B cell (primary cell): ENCODE measurements around the gene CAP2. TPM values are rescaled to one million over a fixed set of nuclear protein-coding genes. Genes with fewer than 3 reads are reported as not detected.
"Not testable (repeated sequence)": the region's sequence is repeated elsewhere in the genome, so short reads cannot be mapped to it uniquely, and the experiment has no call there.

ENCODE experiments used
- ATAC-seq: fragments of 200-7000 bp; cut with Tn5 transposase; one replicate; pipeline ENCODE4 v1.10.0; 2021; ENCODE audit warnings: low read depth, mild to moderate bottlenecking, moderate number of reproducible peaks, moderate library complexity
- CTCF ChIA-PET: fragments of 350-600 bp; sonication (Branson Sonifier 250); formaldehyde crosslinking; loops from one replicate; lab custom pipeline; 2021; ENCODE audit warnings: antibody characterized with exemption, inconsistent platforms; lab: Charles Lee
- POLR2A ChIA-PET: fragments of 350-600 bp; sonication (Branson Sonifier 250); formaldehyde crosslinking; loops from one replicate; lab custom pipeline; 2021; ENCODE audit warnings: antibody characterized with exemption; lab: Charles Lee
- DNase-seq: peaks from one replicate; pipeline ENCODE4 v3.0.0; 2013
- H2AFZ ChIP-seq: 2 replicates; pipeline ENCODE4 v1.6.1; 2012; ENCODE audit warnings: mild to moderate bottlenecking, low read depth, low read length; ENCODE audit not compliant: insufficient read depth, poor library complexity, severe bottlenecking
- H3K27ac ChIP-seq, 2 donors: 1 replicate in 1 of 2; 2 replicates in 1 of 2; pipeline ENCODE4 v1.5.1; 2012 to 2013; ENCODE audit warnings: low read length in 2 of 2, mild to moderate bottlenecking in 2 of 2, moderate library complexity in 1 of 2
- H3K27me3 ChIP-seq, 4 experiments: fragments of 200-600 bp in 1 of 4; sonication (generic) in 1 of 4; replicated peaks in 1 of 4; 1 replicate in 2 of 4; 2 replicates in 2 of 4; pipeline versions ENCODE4 v1.6.1 to v1.7.0; 2013 to 2016; ENCODE audit warnings: low read length in 3 of 4, mild to moderate bottlenecking in 2 of 4, mixed read lengths in 1 of 4, moderate library complexity in 1 of 4; ENCODE audit not compliant: insufficient read depth in 4 of 4, control insufficient read depth in 3 of 4; ENCODE audit errors: control extremely low read depth in 1 of 4
- H3K36me3 ChIP-seq, 2 experiments: replicated peaks in 1 of 2; 1 replicate in 1 of 2; 2 replicates in 1 of 2; pipeline versions ENCODE4 v1.6.1 to v1.7.1; 2013; ENCODE audit warnings: low read length in 1 of 2; ENCODE audit not compliant: insufficient read depth in 2 of 2, control insufficient read depth in 1 of 2; ENCODE audit errors: control extremely low read depth in 1 of 2, extremely low read depth in 1 of 2
- H3K4me1 ChIP-seq, 2 donors: fragments of 200-600 bp in 1 of 2; sonication (generic) in 1 of 2; 1 replicate in 1 of 2; 2 replicates in 1 of 2; pipeline versions ENCODE4 v1.5.1 to v1.6.1; 2013 to 2017; ENCODE audit warnings: low read length in 2 of 2; ENCODE audit not compliant: control insufficient read depth in 2 of 2, insufficient read depth in 2 of 2
- H3K4me2 ChIP-seq: replicated peaks from 2 replicates; pipeline ENCODE3; 2012; ENCODE audit warnings: mild to moderate bottlenecking, low read depth, low read length; ENCODE audit not compliant: poor library complexity, severe bottlenecking
- H3K4me3 ChIP-seq, 5 experiments: fragments of 200-600 bp in 1 of 5; sonication (generic) in 1 of 5; 1 replicate in 3 of 5; 2 replicates in 2 of 5; pipeline versions ENCODE4 v1.5.1 to v1.7.0; 2011 to 2016; ENCODE audit warnings: low read length in 4 of 5, mild to moderate bottlenecking in 4 of 5, low read depth in 2 of 5, control low read depth in 1 of 5, moderate library complexity in 1 of 5; ENCODE audit not compliant: insufficient read depth in 1 of 5; ENCODE audit errors: control extremely low read depth in 1 of 5, extremely low read depth in 1 of 5
- H3K79me2 ChIP-seq: fragments of 200-600 bp; sonication (generic); one replicate; pipeline ENCODE4 v1.6.0; 2016; ENCODE audit warnings: low read length; ENCODE audit not compliant: control insufficient read depth, insufficient read depth
- H3K9ac ChIP-seq: fragments of 200-600 bp; sonication (generic); 2 replicates; pipeline ENCODE4 v1.6.1; 2017; ENCODE audit warnings: mild to moderate bottlenecking, low read length, moderate library complexity
- H3K9me3 ChIP-seq, 3 donors: one replicate each; pipeline versions ENCODE4 v1.6.1 to v1.7.1; 2013; ENCODE audit warnings: low read length in 2 of 3; ENCODE audit not compliant: control insufficient read depth in 2 of 3, insufficient read depth in 1 of 3; ENCODE audit errors: control extremely low read depth in 1 of 3
- H4K20me1 ChIP-seq: 2 replicates; pipeline ENCODE4 v1.6.0; 2012; ENCODE audit warnings: mild to moderate bottlenecking, low read length; ENCODE audit not compliant: insufficient read depth, control insufficient read depth, poor library complexity, severe bottlenecking
- H3K27ac Mint-ChIP-seq: one replicate; pipeline ENCODE4 v1.8.0; 2021; ENCODE audit warnings: mixed read lengths
- H3K27me3 Mint-ChIP-seq: one replicate; pipeline ENCODE4 v1.8.0; 2021; ENCODE audit warnings: mixed read lengths
- H3K4me1 Mint-ChIP-seq: one replicate; pipeline ENCODE4 v1.8.0; 2021; ENCODE audit warnings: mixed read lengths
- H3K4me3 Mint-ChIP-seq: one replicate; pipeline ENCODE4 v1.8.0; 2021; ENCODE audit warnings: mixed read lengths
- H3K9me3 Mint-ChIP-seq: one replicate; pipeline ENCODE4 v1.8.0; 2022; ENCODE audit warnings: mixed read lengths; ENCODE audit not compliant: insufficient read depth
- EZH2 ChIP-seq: IDR thresholded peaks from 2 replicates; pipeline ENCODE4 v1.6.1; 2012; ENCODE audit warnings: borderline replicate concordance, low read depth, mild to moderate bottlenecking, moderate library complexity, low read length; ENCODE audit not compliant: insufficient read depth, poor library complexity, severe bottlenecking
- WGBS: methylation state at CpG from one replicate; pipeline ENCODE4 v1.1.5; 2013; ENCODE audit warnings: missing lambda C conversion rate; ENCODE audit not compliant: insufficient coverage; 5-methylcytosine and 5-hydroxymethylcytosine counted together
- intact Hi-C: fragments of 100-400 bp; cut with micrococcal nuclease; formaldehyde crosslinking; loops from one replicate; pipeline ENCODE4 v1.10.0; 2022
- polyA plus RNA-seq: library from polyadenylated mRNA; depleted of rRNA; stranded (reverse); fragments of >200 nt; gene quantifications from 2 replicates; pipeline ENCODE4 v1.2.3, GENCODE V29; 2012
- total RNA-seq, 2 donors: library from RNA; stranded (reverse); fragments of 120-200 nt in 1 of 2; gene quantifications; 1 replicate in 1 of 2; 2 replicates in 1 of 2; pipeline versions ENCODE4 v1.2.3 to v1.2.4, GENCODE V29; 2013 to 2022
- TF ChIP-seq, protein P1 (sequence below): fragments of 200-600 bp; IDR thresholded peaks from one replicate; pipeline ENCODE4 v1.8.0; 2022; ENCODE audit warnings: antibody characterized with exemption, mild to moderate bottlenecking

The CAP2 gene
- total and polyA plus RNA-seq, 2 donors (not counting 1 experiment from before 2014, with no cell fraction given): not detected

DNA sequence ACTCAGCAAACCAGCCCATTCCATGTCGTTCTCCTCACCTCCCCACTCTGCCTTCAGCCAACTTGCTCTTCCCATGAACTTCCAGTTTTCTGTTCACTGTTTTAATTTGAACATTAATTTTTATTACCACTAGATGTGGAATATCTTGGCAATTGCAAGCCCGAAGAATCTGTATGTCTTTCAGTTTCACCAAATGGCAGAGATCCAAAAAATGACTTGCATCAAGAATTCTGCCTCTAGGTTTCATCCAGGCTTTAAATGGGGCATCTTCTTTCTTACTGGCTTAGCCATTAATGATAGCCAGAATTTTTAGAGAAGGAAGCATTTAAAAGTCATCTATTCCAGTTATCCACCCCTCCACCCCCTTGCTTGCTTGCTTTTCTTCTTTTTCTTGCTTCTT lies 39.0 kb downstream of the CAP2 start:
- TF ChIP-seq EZH2: no peak
- TF ChIP-seq, protein P1, sequence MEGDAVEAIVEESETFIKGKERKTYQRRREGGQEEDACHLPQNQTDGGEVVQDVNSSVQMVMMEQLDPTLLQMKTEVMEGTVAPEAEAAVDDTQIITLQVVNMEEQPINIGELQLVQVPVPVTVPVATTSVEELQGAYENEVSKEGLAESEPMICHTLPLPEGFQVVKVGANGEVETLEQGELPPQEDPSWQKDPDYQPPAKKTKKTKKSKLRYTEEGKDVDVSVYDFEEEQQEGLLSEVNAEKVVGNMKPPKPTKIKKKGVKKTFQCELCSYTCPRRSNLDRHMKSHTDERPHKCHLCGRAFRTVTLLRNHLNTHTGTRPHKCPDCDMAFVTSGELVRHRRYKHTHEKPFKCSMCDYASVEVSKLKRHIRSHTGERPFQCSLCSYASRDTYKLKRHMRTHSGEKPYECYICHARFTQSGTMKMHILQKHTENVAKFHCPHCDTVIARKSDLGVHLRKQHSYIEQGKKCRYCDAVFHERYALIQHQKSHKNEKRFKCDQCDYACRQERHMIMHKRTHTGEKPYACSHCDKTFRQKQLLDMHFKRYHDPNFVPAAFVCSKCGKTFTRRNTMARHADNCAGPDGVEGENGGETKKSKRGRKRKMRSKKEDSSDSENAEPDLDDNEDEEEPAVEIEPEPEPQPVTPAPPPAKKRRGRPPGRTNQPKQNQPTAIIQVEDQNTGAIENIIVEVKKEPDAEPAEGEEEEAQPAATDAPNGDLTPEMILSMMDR: no peak
- POLR2A ChIA-PET: no interaction called here
- DNase-seq (no peak), ATAC-seq (no peak)
- H3K9me3 Mint-ChIP-seq: peaks cover 2% of the 10 kb centered on the region
- H3K9me3 ChIP-seq: no peaks in the 10 kb centered on the region
- CTCF ChIA-PET: no interaction called here
- no peak overlapping the region for H3K4me3 Mint-ChIP-seq
- H3K4me1 ChIP-seq: no peaks in the 10 kb centered on the region
- no peaks in the 10 kb centered on the region for H3K4me1 Mint-ChIP-seq
- intact Hi-C loops: no loop called here
- no peak overlapping the region for H3K27ac ChIP-seq
- H3K36me3 ChIP-seq: no peaks in the 10 kb centered on the region
- H3K27me3 ChIP-seq: no peaks in the 10 kb centered on the region
- no peaks in the 10 kb centered on the region for H3K79me2 ChIP-seq
- no peak overlapping the region for H3K9ac ChIP-seq
- no peaks in the 10 kb centered on the region for H4K20me1 ChIP-seq
- H2AFZ ChIP-seq: no peak overlapping the region
- WGBS: 70% methylated on average over 2 of the region's 2 CpGs
- no peak overlapping the region for H3K4me3 ChIP-seq
- no peak overlapping the region for H3K27ac Mint-ChIP-seq
- no peak overlapping the region for H3K4me2 ChIP-seq
- peaks cover 2% of the 10 kb centered on the region for H3K27me3 Mint-ChIP-seq

DNA sequence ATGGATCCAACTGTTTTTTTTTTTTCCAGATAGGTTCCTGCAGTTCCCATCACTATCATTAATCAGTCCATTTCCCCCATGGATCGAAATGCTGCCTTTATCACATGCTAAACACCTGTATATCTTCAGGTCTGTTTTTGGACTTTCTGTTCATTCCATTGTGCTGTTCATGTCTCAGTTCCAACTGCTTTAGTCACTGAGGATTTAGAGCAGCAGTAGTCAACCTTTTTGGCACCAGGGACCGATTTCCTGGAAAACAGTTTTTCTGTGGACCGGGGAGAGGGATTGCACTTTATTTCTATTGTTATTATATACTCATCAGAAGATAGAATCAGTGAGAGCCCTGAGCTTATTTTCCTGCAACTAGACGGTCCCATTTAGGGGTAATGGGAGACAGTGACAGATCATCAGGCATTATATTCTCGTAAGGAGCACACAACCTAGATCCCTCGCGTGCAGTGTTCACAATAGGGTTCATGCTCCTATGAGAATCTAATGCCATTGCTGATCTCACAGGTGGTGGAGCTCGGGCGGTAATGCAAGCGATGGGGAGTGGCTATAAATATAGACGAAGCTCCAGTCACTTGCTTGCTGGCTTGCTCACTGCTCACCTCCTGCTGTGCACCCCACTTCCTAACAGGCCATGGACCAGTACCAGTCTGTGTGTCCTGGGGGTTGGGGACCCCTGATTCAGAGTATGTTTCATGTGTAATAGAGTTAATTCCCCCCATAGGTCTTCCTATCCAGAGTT lies 46.0 kb downstream of the CAP2 start:
- peaks cover 3% of the 10 kb centered on the region for H3K27me3 Mint-ChIP-seq
- intact Hi-C loops: no loop called here

DNA sequence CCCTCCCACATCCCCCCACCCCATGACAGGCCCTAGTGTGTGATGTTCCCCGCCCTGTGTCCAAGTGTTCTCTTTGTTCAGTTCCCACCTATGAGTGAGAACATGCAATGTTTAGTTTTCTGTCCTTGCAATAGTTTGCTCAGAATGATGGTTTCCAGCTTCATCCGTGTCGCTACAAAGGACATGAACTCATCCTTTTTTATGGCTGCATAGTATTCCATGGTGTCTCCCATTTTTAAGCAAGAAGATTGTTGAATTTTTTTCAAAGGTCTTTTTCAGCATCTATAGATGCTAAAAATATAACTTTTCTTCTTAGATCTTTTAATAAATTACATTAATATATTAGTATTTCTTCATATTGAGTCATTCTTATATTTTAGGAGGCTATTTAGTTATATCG lies 47.4 kb downstream of the CAP2 start:
- DNase-seq, H3K4me1 Mint-ChIP-seq, H3K27ac Mint-ChIP-seq, H3K9me3 Mint-ChIP-seq, POLR2A ChIA-PET, H3K36me3 ChIP-seq, H3K4me3 ChIP-seq, intact Hi-C loops, H2AFZ ChIP-seq, H3K27ac ChIP-seq, H3K27me3 ChIP-seq, H3K27me3 Mint-ChIP-seq, H3K4me2 ChIP-seq, H3K9ac ChIP-seq, H4K20me1 ChIP-seq, H3K4me3 Mint-ChIP-seq, H3K4me1 ChIP-seq, H3K79me2 ChIP-seq, CTCF ChIA-PET, H3K9me3 ChIP-seq, ATAC-seq: not testable (repeated sequence)
- 100% methylated on average over 2 of the region's 4 CpGs for WGBS

More for the DNA sequence above, 46.0 kb downstream of the CAP2 start:
- no peaks in the 10 kb centered on the region for H4K20me1 ChIP-seq
- Mint-ChIP-seq H3K27ac (no peak overlapping the region), H3K4me3 (no peak overlapping the region), H3K9me3 (peaks cover 4% of the 10 kb centered on the region), H3K4me1 (no peaks in the 10 kb centered on the region)
- no peaks in the 10 kb centered on the region for H3K36me3 ChIP-seq
- H3K27ac ChIP-seq: no peak overlapping the region
- no peaks in the 10 kb centered on the region for H3K79me2 ChIP-seq
- ChIA-PET POLR2A (no interaction called here), CTCF (no interaction called here)
- no peak overlapping the region for H2AFZ ChIP-seq
- ATAC-seq (no peak), DNase-seq (no peak)
- H3K27me3 ChIP-seq: no peaks in the 10 kb centered on the region
- H3K4me1 ChIP-seq: no peaks in the 10 kb centered on the region
- TF ChIP-seq EZH2: no peak
- TF ChIP-seq, protein P1: no peak
- WGBS: 87% methylated on average over 5 of the region's 11 CpGs
- no peak overlapping the region for H3K9ac ChIP-seq
- no peak overlapping the region for H3K4me3 ChIP-seq
- H3K4me2 ChIP-seq: no peak overlapping the region
- H3K9me3 ChIP-seq: no peaks in the 10 kb centered on the region
